ENCODE results near the gene FHIP2A.
"Not testable (repeated sequence)": the region's sequence is repeated elsewhere in the genome, so short reads cannot be mapped to it uniquely, and the experiment has no call there.

FHIP2A gene

DNA sequence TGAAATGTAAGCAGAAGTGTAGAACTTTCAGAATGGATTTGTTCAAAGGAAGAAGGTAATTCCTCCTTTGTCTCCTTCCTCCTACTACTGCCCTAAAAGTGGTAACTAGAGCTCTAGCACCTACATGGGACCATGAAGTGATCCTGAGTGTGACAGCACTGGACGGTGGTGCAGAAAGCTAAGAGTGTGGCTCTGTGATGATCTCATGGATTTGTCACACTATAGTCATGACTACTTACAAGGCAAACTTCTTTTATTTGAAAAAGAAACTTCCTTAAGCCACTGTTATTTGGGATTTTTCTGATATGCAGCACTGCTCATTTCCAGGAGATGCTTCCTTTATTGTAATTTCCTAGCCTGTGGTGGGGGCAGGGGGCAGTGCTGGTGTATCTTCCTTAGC lies 5.8 kb upstream of the FHIP2A start:
- no peak for DNase-seq (ENCODE audit: low read depth)

DNA sequence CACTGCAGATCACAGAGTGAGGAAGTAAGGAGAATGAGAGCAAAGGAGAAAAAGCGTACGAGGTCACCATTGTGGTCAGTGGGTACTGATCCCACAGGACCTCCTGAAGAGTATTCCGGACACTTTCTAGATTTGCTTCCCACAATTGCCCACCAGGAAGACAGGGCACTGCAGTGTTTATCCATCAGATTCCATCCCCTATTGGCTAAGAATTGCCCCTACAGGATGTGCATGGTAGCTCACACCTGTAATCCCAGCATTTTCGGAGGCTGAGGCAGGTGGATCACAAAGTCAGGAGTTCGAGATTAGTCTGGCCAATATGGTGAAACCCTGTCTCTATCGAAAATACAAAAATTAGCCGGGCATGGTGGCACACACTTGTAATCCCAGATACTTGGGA lies 5.3 kb upstream of the FHIP2A start:
- DNase-seq (ENCODE audit: low read depth): no peak

DNA sequence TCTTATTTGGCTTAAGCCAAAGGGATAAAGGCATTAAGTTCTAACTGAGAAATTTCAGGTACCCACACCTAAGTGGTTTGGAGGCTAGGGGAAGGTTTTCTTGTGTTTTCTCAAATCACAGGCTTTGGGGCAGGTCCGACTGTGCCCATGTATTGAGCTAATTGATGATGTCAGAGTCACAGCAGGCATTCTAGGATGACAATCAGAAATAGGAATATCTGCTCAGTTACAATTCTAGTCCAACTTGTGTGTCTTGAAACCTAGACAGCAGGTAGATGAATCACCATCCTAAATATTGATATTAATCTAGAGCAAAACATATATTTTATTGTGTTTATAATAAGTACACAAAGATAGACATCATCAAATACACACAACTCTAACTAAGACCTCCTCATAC lies 2.3 kb upstream of the FHIP2A start:
- no peak for DNase-seq (ENCODE audit: low read depth)

DNA sequence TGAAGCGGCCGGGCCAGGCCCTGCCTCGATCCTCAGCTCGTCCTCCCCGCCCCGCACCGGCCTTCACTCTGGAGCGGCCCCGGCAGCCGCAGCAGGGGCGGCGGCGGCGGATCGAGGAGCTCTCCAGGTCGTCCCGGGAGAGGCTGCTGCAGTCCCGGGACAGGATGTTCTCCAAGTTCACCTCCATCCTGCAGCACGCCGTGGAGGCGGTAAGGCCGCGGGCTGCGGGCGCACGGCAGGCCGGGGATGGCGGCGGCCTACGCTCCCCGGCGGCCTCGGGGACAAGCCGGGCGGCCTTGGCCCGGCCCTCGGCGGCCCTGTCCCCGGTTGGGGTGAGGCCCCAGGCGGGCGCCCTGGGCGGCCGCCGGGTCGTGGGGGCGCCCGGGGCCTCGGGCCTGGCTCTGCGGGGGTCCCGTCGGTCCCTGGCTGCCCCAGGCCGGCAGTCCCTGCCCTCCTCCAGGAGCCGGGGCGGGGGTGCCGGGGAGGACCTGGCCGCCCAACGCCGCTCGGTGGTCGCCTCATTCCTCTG lies 399 bp downstream of the FHIP2A start:
- no peak for DNase-seq (ENCODE audit: low read depth)

DNA sequence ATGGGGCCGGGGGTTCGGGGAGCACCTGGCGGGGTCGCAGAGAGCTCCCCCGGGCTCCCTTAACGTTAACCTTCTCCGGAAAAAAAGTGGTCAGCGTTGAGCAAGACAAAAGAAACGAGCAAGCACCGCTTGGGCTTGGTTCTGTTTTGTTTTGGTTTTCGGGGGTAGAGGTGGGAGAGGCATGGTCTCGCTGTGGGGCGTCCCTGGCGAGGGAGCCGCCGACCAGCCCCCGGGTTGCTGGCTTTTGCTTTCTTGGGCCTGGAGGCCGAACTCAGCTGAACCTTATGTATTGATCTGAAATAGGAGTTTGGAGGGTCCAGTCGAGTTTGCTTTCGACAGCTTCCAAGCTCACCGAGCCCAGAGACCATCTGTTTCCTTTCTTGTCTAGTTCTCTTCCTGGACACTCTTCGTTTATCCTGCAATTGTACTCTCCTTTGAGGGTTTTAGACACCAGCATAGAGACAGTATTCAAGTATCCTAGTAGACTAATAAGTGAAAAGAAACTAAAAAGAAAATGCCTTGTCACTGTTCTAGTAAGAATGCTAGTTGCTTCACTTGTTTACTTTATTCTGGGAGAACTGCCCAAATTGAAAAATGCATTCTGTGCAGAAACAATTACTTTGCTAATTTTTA lies 980 bp downstream of the FHIP2A start:
- peak; percentile 76 for DNase-seq (ENCODE audit: low read depth)

DNA sequence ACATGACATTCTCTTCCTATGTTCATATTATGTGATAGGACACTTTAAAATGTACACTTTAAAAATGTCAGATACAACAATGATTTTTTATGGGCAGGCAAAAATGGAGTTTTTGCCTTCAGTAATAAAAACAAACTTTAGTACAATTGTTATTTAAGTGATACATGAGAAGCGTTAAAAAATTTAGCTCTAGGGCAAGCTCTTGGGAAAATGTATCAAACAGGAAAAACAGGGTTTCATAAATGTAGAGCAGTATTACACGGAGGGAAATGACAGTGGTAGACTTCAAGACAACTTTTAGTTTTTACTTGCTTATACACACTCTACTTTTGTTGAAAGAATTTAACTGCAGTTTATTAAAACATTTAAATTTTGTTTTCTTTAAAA lies 1.5 kb downstream of the FHIP2A start:
- no peak for DNase-seq (ENCODE audit: low read depth)

DNA sequence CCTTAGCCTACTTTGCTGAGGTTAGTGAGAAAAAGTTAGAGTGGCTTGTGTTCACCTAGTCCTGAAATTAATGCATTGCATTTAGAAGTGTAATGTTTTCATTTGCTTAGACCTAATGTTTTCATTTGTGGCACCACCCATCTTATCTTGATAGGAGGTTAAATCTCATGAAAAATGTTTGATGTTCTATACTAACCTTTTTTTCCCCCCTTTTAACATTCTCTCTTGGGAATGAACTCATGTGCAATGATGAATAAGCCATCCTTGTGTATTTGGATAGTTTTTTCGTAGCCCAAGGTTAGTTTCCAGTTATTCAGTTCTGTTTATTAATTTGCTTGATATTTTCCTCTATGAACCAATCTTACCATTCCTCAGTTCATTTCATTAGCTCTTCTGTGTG lies 2.8 kb downstream of the FHIP2A start:
- peak; percentile 21 for DNase-seq (ENCODE audit: low read depth)

DNA sequence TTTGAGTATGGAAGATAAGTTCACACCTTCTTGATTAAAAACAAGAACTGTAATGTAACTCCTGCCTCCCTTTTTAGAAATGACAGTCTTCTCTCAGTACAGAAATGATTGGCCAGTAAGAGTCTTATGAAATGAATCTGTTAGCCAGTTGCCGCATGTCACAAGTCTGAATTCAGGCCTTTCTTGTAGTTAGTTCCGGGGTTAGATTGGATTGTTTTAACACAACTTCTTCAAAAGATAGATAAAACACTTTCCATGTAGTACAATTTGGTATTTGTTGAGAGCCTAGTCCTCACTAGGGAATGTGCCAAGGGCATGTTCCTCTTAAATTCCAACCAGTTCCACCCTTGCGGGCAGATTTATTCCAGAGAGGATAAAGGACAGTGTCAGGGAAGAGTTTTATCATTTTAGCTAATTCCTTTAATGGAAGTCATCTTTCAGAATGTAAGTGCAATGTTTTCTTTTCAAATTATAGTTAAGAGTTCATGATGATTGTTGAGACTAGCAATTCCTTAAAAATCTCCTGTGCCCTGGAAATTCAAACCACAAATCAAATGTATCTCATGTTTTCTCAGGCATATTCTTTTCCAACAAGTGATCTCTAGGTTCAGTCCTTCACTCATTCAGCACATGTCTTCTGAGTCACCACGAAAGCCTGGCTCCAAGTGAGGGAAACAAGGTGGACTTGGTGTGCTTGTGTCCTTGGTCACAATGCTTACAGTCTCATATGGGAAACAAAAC lies 4.1 kb downstream of the FHIP2A start:
- peak; percentile 99 for DNase-seq (ENCODE audit: low read depth)

DNA sequence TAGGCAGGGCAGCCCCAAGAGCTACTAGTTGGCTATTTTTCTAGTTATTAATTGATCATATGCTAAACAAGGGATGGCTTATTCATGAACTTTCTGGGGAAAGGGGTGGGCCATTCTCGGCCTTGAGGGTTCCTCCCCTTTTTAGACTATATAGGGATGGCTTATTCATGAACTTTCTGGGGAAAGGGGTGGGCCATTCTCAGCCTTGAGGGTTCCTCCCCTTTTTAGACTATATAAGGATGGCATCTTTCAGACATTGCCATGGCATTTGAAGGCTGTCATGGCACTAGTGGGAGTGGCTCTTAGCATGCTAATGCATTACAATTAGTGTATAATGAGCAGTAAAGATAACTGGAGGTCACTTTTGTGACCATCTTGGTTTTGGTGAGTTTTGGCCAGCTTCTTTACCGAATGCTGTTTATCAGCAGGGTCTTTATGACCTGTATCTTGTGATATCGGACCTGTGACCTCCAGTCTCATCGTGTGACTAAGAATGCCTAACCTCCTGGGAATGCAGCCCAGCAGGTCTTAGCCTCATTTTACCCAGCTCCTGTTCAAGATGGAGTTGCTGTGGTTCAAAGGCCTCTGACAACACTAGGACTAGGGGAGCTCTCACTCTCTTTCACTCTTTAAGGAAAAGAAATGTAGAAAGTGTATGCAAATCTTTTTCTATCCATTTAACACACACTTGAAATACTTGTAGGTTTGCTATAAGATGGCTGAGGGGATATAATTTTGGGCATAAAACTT lies 7.8 kb downstream of the FHIP2A start:
- no peak for DNase-seq (ENCODE audit: low read depth)

DNA sequence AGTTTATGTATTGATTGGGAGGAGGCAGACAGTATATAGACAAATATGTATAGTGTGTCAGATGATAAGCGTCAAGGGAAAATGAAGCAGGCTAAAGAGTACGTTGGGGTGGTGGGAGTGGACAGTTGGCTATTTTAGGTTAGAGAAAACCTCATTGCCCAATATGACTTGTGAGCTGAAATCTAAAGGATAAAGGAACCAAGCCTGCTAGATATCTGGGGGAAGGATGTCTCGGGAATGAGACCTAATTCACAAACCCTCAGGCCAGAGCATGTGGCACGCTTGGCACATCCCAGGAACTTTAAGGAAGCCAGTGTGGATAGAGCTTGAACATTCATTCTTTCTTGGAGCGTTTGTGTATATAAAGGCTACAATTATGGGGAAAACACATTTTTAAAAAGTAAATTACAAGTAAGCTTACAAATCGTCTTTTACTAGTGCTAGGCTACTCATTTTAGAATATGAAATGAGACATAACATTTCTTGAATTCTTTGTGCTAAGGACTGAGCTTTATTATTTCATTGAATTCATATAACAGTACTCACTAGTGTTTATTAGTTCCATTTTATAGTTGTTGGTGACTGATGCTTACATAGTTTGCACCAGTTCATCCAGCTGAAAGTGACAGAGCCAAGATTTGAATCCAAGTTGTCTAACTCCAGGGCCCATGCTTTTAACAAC lies 9.7 kb downstream of the FHIP2A start:
- DNase-seq (ENCODE audit: low read depth): peak; percentile 67

DNA sequence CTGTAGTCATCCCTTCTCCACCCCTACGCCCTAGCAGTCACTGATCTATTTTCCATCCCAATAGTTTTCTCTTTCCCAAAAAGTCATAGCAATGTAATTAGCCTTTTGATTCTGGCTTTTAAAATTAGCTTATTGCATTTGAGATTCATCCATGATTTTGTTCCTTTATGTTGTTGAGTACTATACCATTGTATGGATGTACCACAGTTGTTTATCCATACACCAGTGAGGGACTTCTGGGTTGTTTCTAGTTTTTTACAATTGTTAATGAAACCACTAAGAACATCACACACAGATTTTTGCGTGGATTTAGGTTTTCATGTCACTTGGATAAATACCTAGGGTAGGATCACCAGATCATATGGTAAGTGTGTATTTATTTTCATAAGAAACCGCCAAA lies 16.1 kb downstream of the FHIP2A start:
- no peak for DNase-seq (ENCODE audit: low read depth)

DNA sequence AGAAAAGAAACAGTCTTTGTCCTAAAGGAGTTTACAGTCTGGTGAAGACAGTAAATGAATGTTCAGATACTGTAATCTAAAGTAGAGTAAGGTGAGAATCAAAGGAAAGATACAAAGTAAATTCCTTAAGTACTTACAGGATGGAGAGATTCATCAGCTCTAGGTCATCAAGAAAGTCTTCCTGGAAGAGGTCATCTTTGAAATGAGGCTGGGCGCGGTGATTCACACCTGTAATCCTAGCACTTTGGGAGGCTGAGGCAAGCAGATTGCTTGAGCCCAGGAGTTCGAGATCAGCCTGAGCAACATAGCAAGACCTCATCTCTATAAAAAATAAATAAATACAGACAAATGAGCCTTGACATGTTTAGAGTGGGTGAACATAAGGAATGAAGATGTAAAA lies 18.3 kb downstream of the FHIP2A start:
- DNase-seq (ENCODE audit: low read depth): no peak

DNA sequence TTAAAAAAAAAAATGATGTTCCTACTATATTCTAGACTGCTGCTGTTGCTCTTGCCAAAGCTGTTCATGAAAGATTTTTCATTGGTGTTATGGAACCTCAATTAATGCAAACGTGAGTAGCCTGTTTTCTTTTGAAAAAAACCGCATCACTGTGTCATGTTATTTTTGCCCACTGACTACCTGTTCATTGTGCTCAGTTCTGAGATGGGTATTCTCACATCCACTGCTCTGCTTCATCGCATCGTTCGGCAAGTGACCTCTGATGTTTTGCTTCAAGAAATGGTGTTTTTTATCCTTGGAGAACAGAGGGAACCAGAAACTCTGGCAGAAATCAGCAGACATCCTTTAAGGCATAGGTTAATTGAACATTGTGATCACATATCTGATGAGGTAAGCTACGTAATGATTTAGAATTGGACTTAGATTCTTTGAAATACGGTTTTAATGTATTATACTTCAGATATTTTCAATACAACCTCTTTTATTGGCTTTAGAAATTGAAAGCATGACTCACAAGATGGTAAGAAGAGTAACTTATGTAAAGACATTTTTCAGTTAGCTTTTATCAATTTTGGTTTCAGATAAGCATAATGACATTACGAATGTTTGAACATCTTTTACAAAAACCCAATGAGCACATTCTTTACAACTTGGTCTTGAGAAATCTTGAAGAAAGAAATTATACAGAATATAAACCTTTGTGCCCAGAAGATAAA lies 24.6 kb downstream of the FHIP2A start:
- DNase-seq (ENCODE audit: low read depth): no peak

DNA sequence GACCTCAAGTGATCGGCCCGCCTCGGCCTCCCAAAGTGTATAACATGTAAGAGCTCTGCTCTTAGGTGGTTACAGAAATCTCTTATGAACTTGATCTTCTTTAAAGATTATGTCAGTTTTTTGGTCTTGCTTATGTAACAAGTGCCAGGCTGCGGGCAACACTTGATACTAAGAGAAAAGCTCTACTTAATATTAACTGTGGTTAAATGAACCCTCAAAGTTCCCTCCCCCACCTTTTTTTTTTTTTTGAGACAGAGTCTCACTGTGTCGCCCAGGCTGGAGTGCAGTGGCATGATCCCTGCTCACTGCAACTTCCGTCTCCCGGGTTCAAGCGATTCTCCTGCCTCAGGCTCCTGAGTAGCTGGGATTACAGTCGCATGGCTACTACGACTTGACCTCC lies 25.9 kb downstream of the FHIP2A start:
- not testable (repeated sequence) for DNase-seq (ENCODE audit: low read depth)

DNA sequence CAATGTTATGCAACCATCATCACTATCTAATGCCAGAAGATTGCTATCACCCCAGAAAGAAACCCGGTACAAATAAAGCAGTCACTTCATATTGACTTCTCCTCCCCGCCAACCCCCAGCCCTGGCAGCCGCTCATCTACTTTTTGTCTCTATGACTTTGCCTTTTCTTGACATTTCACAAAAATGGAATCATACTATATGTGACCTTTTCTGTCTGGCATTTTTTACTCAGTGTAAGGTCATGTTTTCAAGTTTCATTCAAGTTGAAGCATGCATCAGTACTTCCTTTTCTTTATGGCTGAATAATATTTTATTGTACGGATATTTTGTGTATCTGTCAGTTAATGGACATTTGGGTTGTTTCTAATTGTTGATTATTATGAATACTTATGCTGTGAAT lies 28.1 kb downstream of the FHIP2A start:
- DNase-seq (ENCODE audit: low read depth): no peak

DNA sequence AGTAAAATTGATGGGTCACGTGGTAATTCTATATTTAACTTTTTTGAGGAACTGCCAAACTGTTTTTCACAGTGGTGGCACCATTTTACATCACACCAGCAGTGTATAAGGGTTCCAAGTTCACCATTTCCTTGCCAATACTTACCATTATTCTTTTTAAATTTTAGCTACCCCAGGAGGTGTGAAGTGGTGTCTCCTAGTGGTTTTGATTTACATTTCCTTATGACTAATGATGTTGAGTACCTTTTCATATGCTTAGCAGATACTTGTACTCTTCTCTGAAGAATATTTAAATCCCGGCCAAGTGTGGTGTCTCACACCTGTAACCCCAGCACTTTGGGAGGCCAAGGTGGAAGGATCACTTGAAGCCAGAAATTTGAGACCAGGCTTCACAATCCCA lies 28.5 kb downstream of the FHIP2A start:
- DNase-seq (ENCODE audit: low read depth): no peak

DNA sequence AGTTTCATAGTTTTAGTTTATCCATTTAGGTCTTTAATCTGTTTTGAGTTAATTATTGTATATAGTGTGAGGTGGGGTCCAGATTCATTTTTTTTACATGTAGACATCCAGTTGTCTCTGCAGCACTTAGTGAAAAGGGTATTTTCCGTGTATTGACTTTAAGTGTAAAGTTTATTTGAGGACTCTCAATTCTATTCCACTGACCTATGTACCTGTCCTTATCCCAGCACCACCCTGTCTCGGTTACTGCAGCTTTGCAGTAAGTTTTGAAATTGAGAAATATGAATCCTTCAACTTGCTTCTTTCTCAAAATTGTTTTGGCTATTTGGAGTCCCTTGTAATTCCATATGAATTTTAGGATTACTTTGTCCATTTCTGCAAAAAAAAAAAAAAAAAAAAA lies 29.8 kb downstream of the FHIP2A start:
- no peak for DNase-seq (ENCODE audit: low read depth)

DNA sequence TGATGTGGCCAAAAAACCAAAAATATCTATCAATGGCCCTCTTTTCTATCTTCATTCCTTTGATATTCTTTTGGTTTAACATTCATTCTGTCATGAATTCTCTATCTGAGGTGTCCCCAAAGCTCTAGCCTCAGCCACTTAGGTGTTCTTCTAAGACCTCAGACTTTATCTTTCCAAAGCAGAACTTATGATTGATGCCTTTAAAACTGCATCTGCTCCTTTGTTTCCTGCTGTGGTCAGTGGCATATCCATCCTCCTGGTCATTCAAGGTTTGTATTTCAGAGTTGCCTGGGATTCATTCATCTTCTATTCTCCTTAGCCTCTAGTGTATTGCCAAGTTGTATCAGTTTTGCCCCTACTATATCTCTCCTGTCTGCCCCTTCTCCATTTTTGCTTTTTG lies 30.6 kb downstream of the FHIP2A start:
- no peak for DNase-seq (ENCODE audit: low read depth)

DNA sequence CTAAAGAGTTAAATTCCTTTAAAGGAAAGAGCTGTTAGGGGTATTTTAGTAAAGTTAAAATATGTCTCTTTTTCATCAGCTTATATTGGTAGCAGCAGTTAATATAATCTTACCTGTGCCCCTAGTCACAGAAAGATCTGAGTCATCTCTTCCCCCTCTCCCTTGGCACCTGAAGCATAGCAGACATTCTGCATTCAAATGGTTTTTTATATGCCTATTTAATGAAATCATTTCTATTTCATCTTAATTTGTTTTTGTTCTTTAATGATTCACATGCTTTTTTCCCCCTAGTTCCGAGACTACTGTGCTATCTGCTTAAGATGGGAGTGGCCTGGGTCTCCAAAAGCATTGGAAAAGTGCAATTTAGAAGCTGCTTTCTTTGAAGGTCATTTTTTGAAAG lies 33.3 kb downstream of the FHIP2A start:
- DNase-seq (ENCODE audit: low read depth): no peak

DNA sequence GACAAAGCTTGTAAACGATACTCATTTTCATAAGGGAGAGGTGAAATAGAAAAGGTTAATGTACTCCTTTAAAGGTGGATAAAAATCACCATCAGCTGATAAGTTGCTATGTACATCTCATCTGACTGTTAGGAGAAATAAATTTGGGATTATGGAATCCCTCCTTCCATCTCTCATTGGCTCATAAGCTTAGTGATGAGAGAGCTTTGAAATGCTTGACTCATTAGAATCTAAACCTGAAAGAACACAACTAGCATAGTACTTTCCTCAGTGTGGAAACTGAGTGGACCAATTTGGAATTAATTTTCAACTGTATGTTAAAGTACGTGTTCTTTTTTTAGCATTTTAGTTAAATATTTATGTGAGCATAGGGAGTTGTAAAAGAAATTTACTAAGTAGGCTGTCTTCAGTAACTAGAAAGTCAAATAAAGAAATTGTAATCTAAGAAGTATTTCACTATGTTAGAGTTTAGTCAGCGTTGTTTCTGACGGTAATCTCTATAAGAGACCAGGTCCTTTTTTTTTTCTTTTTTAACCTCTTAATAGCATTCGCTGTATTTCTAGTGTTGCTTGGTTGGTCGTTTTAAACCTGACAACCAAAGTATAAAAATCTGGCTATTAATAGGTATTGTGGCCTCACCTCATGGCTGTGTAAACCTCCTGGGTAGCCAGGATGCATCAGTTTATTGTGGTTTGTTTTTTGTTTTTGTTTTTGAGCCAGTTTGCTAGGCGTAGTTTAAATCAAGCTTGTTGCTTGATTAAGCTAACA lies 34.4 kb downstream of the FHIP2A start:
- DNase-seq (ENCODE audit: low read depth): peak; percentile 60

Measured in EH (cell line).